CD4-positive, alpha-beta T cell treated with Interferon gamma for 1 hour (primary cell): ENCODE measurements around the gene ABCB7.
"Not testable (repeated sequence)": the region's sequence is repeated elsewhere in the genome, so short reads cannot be mapped to it uniquely, and the experiment has no call there.

Experiments
- DNase-seq: peaks from one replicate; pipeline ENCODE4 v3.0.0-alpha.2; 2020

ABCB7 gene

DNA sequence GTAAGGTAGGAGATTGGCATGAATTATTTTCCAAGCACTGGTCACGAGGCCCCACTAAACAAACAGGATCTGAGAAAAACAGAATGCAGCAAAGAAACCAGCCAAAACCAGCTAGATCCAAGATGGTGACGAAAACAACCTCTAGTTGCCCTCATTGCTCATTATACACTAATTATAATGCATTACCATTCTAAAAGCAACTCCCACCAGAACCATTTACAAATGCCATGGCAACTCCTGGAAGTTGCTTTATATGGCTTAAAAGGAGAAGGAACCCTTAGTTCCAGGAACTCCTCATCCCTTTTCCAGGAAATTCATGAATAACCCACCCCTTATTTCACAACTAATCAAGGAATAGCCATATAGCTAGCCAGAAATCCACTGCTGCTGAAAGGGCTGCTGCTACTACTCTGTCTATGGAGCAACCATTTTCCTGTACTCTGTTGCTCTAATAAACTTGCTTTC, 69.3 kb downstream of the ABCB7 start:
- DNase-seq = no peak

DNA sequence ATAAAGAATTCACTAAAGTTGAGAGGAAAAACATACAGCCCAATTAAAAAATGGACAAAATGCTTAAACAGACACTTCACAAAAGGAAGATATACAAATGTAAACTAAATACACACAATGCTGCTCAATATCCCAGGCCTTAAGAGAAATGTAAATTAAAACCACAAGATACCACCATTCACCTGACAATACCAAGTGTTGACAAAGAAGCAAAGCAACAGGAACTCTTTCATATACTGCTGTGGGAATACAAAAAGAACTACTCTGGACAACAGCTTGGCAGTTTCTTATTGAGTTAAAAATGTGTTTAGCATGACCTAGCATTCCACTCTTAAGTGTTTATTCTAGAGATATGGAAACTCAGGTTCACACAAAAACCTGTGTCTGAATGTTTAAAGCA, 71.3 kb downstream of the ABCB7 start:
- DNase-seq = no peak

DNA sequence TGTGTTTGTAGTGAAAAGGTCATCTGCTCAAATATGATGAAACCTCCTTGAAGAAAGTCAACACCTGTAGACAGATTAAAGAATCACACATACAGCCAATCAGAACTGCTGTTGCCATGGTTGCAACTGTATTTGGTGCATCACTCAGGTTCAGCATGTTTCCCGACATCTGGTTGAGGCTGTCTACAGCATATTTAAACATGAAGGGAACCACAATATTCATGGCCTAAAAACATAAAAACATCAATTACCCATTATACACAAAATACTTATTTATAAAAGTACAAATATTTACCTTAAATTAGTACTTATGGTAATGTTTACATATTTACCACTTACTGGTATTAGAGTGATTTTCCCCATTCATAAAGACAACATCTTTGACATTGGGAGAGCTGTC, 79.7 kb downstream of the ABCB7 start:
- DNase-seq = no peak

DNA sequence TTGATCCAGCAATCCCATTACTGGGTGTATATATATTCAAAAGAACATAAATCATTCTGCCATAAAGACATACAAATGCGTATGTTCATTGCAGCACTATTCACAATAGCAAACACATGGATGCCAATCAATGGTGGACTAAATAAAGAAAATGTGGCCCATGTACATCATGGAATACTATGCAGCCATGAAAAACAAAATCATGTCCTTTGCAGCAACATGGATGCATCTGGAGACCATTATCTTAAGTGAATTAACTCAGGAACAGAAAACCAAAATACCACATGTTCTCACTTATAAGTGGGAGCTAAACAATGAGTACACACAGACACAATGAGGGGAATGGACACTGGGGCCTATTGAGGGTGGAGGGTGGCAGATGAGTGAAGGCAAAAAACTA, 81.6 kb downstream of the ABCB7 start:
- DNase-seq = no peak

DNA sequence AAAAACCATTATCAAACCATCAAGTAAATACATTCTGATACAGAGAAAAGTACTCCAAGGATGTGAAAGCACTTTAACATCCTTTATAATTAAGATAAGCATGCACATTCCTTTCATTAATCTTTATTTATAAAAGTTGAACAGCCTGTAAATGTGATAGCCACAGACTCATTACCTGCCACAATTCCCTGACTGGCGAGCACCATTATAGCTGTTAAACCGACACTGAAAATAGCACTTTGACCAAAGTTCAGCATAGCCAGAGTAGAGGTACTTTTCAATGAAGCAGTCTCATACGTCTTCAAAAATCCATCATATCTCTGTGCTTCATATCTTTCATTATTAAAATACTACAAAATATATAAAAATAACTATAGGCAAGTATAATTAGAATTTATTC, 84.7 kb downstream of the ABCB7 start:
- DNase-seq = no peak

DNA sequence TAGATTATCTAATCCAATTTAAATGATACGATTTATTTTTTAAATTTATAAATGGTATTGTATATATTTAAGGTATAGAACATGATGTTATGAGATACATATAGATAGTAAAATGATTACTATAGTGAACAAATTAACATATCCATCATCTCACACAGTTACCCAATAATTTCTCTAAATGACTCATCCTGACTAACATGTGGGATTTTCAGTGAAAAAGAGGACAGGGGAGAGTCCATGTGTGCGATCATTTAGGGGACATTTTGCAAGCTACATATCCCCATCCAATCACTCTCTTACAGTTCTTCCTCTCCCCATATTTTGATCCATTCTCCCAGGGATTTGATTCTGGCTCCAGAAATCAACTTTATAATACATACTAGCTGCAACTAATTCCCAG, 88.2 kb downstream of the ABCB7 start:
- no peak for DNase-seq

DNA sequence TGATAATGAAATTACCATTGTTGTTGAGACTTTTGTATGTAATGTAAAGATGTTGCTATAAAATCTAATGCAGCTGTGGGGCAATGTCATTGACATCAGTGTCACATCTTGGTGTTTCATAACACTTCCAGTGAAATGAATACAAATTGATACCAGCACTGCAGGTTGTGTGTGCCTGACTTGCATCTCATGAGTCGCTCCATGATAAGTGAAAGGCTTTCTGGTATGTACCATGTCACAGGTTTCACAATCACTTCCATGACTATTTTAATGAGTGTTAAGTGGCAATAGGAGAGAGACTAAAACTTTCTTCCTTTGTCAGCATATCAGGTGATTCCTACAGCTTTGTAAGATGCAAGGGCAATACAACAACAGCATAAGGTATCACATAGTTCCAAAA, 94.4 kb downstream of the ABCB7 start:
- no peak for DNase-seq

DNA sequence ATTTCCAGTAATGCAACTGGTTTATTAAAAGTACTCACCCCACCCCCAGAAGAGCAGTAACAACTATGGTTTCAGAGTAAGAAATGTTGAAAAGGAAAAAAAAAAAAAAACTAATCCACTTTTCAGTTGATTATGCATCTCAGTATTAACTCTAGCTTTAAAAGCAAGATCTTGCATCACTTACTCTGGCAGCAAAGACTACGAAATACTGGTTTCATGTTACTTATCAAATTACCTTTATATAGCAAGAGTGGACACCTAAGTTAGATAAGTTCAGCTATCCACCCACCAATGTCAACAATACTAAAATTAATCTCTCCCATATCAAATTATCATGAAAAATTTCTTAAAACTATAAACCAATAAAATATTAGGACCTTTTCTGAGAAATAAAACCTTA, 105.0 kb downstream of the ABCB7 start:
- DNase-seq = no peak

DNA sequence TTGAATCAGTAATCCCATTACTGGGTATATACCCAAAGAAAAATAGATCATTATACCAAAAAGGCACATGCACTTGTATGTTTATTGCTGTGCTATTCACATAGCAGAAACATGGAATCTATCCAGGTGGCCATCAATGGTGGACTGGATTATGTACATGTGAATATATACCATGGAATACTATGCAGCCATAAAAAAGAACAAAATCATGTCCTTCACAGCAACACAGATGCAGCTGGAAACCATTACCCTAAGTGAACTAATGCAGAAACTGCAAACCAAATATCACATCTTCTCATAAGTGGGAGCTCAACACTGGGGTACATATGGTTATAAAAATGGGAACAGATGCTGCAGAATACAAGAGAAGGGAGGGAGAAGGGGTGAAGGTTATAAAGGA, 110.7 kb downstream of the ABCB7 start:
- no peak for DNase-seq

DNA sequence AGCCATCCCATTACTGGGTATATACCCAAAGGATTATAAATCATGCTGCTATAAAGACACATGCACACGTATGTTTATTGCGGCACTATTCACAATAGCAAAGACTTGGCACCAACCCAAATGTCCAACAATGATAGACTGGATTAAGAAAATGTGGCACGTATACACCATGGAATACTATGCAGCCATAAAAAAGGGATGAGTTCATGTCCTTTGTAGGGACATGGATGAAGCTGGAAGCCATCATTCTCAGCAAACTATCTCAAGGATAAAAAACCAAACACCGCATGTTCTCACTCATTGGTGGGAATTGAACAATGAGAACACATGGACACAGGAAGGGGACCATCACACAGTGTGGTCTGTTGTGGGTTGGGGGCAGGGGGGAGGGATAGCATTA, 111.9 kb downstream of the ABCB7 start:
- DNase-seq = not testable (repeated sequence)

DNA sequence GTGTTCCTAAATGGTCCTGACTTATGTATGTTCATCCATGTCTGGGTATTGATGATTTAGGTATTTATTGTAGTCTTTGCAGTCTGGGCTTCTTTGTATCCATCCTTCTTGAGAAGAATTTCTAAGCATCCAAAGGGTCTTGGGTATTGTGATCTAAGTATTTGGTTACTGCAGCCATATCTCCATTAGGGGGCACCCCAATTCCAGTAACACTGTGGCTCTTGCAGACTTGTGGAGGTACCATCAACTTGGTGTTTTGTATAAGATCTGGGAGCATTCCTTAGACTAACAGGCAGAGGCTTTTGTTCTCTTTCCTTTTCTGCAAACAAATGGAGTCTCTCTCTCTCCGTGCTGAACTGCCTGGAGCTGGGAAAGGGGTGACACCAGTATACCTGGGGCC, 117.2 kb downstream of the ABCB7 start:
- no peak for DNase-seq
